Fibroblast of mammary gland (primary cell): ENCODE results near the gene FATE1.

ENCODE experiments used
- DNase-seq: peaks from one replicate; pipeline ENCODE4 v3.0.0-alpha.2; 2010; ENCODE audit warnings: low read depth
- H3K4me3 ChIP-seq: 2 replicates; pipeline ENCODE4 v1.5.1; 2011; ENCODE audit warnings: low read depth, mild to moderate bottlenecking, low read length, moderate library complexity; ENCODE audit not compliant: control insufficient read depth
- TF ChIP-seq, protein P1 (sequence below): conservative IDR thresholded peaks from 2 replicates; pipeline ENCODE4 v1.5.1; 2011; ENCODE audit warnings: low read depth, low read length, inconsistent platforms; ENCODE audit not compliant: control insufficient read depth, insufficient read depth

The FATE1 gene

GRCh38 chrX:151743651-151744470, 28.0 kb downstream of the FATE1 start:
- no peak overlapping the region for H3K4me3 ChIP-seq
- DNase-seq: no peak
- TF ChIP-seq, protein P1, sequence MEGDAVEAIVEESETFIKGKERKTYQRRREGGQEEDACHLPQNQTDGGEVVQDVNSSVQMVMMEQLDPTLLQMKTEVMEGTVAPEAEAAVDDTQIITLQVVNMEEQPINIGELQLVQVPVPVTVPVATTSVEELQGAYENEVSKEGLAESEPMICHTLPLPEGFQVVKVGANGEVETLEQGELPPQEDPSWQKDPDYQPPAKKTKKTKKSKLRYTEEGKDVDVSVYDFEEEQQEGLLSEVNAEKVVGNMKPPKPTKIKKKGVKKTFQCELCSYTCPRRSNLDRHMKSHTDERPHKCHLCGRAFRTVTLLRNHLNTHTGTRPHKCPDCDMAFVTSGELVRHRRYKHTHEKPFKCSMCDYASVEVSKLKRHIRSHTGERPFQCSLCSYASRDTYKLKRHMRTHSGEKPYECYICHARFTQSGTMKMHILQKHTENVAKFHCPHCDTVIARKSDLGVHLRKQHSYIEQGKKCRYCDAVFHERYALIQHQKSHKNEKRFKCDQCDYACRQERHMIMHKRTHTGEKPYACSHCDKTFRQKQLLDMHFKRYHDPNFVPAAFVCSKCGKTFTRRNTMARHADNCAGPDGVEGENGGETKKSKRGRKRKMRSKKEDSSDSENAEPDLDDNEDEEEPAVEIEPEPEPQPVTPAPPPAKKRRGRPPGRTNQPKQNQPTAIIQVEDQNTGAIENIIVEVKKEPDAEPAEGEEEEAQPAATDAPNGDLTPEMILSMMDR: no peak

DNA sequence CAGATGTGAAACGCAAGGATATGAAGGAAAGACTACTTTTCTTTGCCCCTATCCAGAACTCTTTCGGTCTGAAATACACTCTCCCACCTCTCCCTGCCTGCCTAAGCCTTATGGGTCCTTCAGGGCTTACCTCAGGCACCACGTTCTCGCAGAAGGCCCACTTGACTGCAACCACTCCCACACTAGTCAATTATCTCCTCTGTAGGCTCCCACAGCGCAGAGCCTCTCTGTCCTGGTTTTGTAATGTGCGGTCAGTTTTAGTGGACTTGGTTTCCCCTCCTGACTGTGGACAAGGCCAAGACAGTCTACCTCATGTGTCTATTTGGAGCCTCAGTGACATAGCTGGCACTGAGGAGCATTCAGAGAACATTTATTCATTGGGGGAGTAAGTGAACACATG, 29.8 kb downstream of the FATE1 start:
- H3K4me3 ChIP-seq: no peak overlapping the region
- TF ChIP-seq, protein P1: no peak
- DNase-seq: no peak

DNA sequence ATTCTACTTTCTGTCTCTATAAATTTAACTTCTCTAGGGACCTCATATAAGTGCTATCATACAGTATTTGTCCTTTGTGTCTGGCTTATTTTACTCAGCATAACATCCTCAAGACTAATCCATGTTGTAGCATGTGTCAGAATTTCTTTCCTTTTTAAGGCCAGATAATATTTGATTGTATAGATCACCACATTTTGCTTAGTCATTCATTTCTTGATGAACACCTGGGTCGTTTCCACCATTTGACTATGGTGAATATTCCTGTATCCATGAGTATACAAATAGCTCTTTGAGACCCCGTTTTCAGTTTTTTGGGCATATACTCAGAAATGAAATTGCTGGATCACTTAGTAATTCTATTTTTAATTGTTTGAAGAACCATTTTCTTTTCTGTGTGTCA, 30.7 kb downstream of the FATE1 start:
- TF ChIP-seq, protein P1: no peak
- H3K4me3 ChIP-seq: no peak overlapping the region
- no peak for DNase-seq

GRCh38 chrX:151750511-151750910, 34.7 kb downstream of the FATE1 start:
- DNase-seq: no peak
- TF ChIP-seq, protein P1: no peak
- H3K4me3 ChIP-seq: no peak overlapping the region

GRCh38 chrX:151752847-151753246, 37.0 kb downstream of the FATE1 start:
- no peak overlapping the region for H3K4me3 ChIP-seq
- DNase-seq: no peak
- TF ChIP-seq, protein P1: no peak

GRCh38 chrX:151753313-151754046, 37.6 kb downstream of the FATE1 start:
- TF ChIP-seq, protein P1: peak; percentile 74
- peak; percentile 58 for DNase-seq

More at GRCh38 chrX:151753313-151754046, 37.6 kb downstream of the FATE1 start:
- no peak overlapping the region for H3K4me3 ChIP-seq
